Body of pancreas (tissue), 4 donors: ENCODE data around the gene ELOVL6. TPM values are rescaled to one million over a fixed set of nuclear protein-coding genes. Genes with fewer than 3 reads are reported as not detected.
"Not testable (repeated sequence)": the region's sequence is repeated elsewhere in the genome, so short reads cannot be mapped to it uniquely, and the experiment has no call there.

Source experiments
- ATAC-seq: fragments of 150-250 bp; one replicate; pipeline ENCODE4 v1.9.1; 2016
- DNase-seq, 4 donors: peaks; one replicate each; pipeline ENCODE4 v3.0.0-alpha.2; 2019
- H3K27ac ChIP-seq, 4 donors: fragments of 200-600 bp; sonication (generic); 1 replicate in 3 of 4; 2 replicates in 1 of 4; pipeline versions ENCODE4 v1.5.1 to v1.6.1; 2016 to 2019; ENCODE audit warnings: mild to moderate bottlenecking in 1 of 4, mixed read lengths in 1 of 4, moderate library complexity in 1 of 4
- H3K27me3 ChIP-seq, 2 donors: fragments of 200-600 bp; sonication (generic); one replicate each; pipeline ENCODE4 v1.6.0; 2016; ENCODE audit warnings: mild to moderate bottlenecking in 1 of 2
- H3K36me3 ChIP-seq, 2 donors: fragments of 200-600 bp; sonication (generic); replicated peaks in 1 of 2; 2 replicates each; pipeline ENCODE4 v1.5.1; 2016; ENCODE audit warnings: low read depth in 2 of 2; ENCODE audit not compliant: insufficient read depth in 1 of 2
- H3K4me1 ChIP-seq: fragments of 200-600 bp; sonication (generic); one replicate; pipeline ENCODE4 v1.6.0; 2016
- H3K4me3 ChIP-seq, 2 donors: fragments of 200-600 bp; sonication (generic); 1 replicate in 1 of 2; 2 replicates in 1 of 2; pipeline ENCODE4 v1.5.1; 2016 to 2019
- H3K9me3 ChIP-seq, 3 donors: fragments of 200-600 bp; sonication (generic); 1 replicate in 2 of 3; 2 replicates in 1 of 3; pipeline ENCODE4 v1.5.1; 2016
- CTCF ChIP-seq, 7 experiments: fragments of 450-650 bp in 4 of 7; fragments of 200-600 bp in 3 of 7; sonication (generic) in 3 of 7; IDR thresholded peaks; one replicate each; pipeline ENCODE4 v1.5.1; 2016 to 2019; ENCODE audit warnings: antibody characterized with exemption in 7 of 7
- POLR2A ChIP-seq, 3 donors: fragments of 450-650 bp; IDR thresholded peaks; one replicate each; pipeline ENCODE4 v1.6.1; 2016; ENCODE audit warnings: antibody characterized with exemption in 3 of 3, mild to moderate bottlenecking in 2 of 3
- WGBS, 2 donors: methylation state at CpG; one replicate each; pipeline ENCODE4 v1.1.5; 2017; 5-methylcytosine and 5-hydroxymethylcytosine counted together
- intact Hi-C: fragments of 100-400 bp; cut with DNase I; formaldehyde crosslinking; loops from one replicate; pipeline ENCODE4 v1.15.1; 2023
- total RNA-seq, 2 donors: library from RNA; depleted of rRNA; stranded (reverse); fragments of >200 nt; gene quantifications; one replicate each; pipeline ENCODE4 v1.1.0, GENCODE V29; 2016

ELOVL6 gene
- total RNA-seq, 2 donors from 2014 or later, result 0.78 to 0.99 TPM

GRCh38 chr4:110046588-110047049 lies 151.8 kb downstream of the ELOVL6 start:
- Histone ChIP-seq H3K4me1 (no peaks in the 10 kb centered on the region), H3K9me3 (no peaks in the 10 kb centered on the region), H3K27me3 (no peaks in the 10 kb centered on the region), H3K27ac (no peak overlapping the region), H3K4me3 (no peak overlapping the region), H3K36me3 (no peaks in the 10 kb centered on the region)
- ATAC-seq (no peak), DNase-seq (no peak)
- TF ChIP-seq CTCF (IDR thresholded peaks at IDR 0.05) (no peak), POLR2A (IDR thresholded peaks at IDR 0.05) (no peak)
- WGBS, 2 donors, result 85 to 87% methylated on average over 5 of the region's 5 CpGs
- intact Hi-C loops, result no loop called here

GRCh38 chr4:110042545-110043517 lies 155.6 kb downstream of the ELOVL6 start:
- TF ChIP-seq CTCF (IDR thresholded peaks at IDR 0.05) (no peak), POLR2A (IDR thresholded peaks at IDR 0.05) (no peak)
- ATAC-seq (no peak), DNase-seq (no peak)
- Histone ChIP-seq H3K27me3 (no peaks in the 10 kb centered on the region), H3K4me1 (no peaks in the 10 kb centered on the region), H3K36me3 (no peaks in the 10 kb centered on the region), H3K9me3 (no peaks in the 10 kb centered on the region), H3K4me3 (no peak overlapping the region), H3K27ac (no peak overlapping the region)
- intact Hi-C loops, result no loop called here
- 47 to 56% methylated on average over 13 of the region's 13 CpGs for WGBS, 2 donors

- H3K27me3 ChIP-seq, result no peaks in the 10 kb centered on the region
- H3K9me3 ChIP-seq, result no peaks in the 10 kb centered on the region
- H3K4me1 ChIP-seq, result no peaks in the 10 kb centered on the region
- DNase-seq (no peak), ATAC-seq (no peak)
- no peak overlapping the region for H3K27ac ChIP-seq
- WGBS, 2 donors, result 29 to 43% methylated on average over 1 of the region's 1 CpG
- intact Hi-C loops, result no loop called here
- TF ChIP-seq POLR2A (IDR thresholded peaks at IDR 0.05) (no peak), CTCF (IDR thresholded peaks at IDR 0.05) (no peak)
- no peaks in the 10 kb centered on the region for H3K36me3 ChIP-seq
- no peak overlapping the region for H3K4me3 ChIP-seq
Measured at GRCh38 chr4:110041735-110042134, 156.7 kb downstream of the ELOVL6 start.

- WGBS, 2 donors, result 83 to 94% methylated on average over 11 of the region's 11 CpGs
- DNase-seq, H3K9me3 ChIP-seq, ATAC-seq, intact Hi-C loops, H3K27me3 ChIP-seq, H3K4me3 ChIP-seq, H3K27ac ChIP-seq, H3K36me3 ChIP-seq, H3K4me1 ChIP-seq: not testable (repeated sequence)
Measured at GRCh38 chr4:110039164-110039563, 159.3 kb downstream of the ELOVL6 start.

- WGBS, 2 donors, result 71 to 82% methylated on average over 3 of the region's 3 CpGs
- no peak for ATAC-seq
- TF ChIP-seq CTCF (IDR thresholded peaks at IDR 0.05), result no peak
- TF ChIP-seq POLR2A (IDR thresholded peaks at IDR 0.05), result no peak
- DNase-seq, result peak in 1 of 4 donors; percentile 30
- Histone ChIP-seq H3K4me1 (no peaks in the 10 kb centered on the region), H3K36me3 (no peaks in the 10 kb centered on the region), H3K27ac (no peak overlapping the region), H3K4me3 (no peak overlapping the region), H3K9me3 (no peaks in the 10 kb centered on the region), H3K27me3 (no peaks in the 10 kb centered on the region)
- intact Hi-C loops, result no loop called here
Measured at GRCh38 chr4:110034026-110034393, 164.4 kb downstream of the ELOVL6 start.
